Adrenal gland (tissue), 5 donors: ENCODE data around the gene PNPLA8.

Experiments
- POLR2A ChIP-seq, 2 donors: fragments of 450-650 bp; IDR thresholded peaks; one replicate each; pipeline ENCODE4 v1.6.1; 2017; ENCODE audit warnings: antibody characterized with exemption in 2 of 2, mild to moderate bottlenecking in 2 of 2, moderate library complexity in 1 of 2
- TF ChIP-seq, protein P1 (sequence below), 6 experiments: fragments of 450-650 bp in 4 of 6; fragments of 200-600 bp in 2 of 6; sonication (generic) in 1 of 6; IDR thresholded peaks; 1 replicate in 5 of 6; 2 replicates in 1 of 6; pipeline versions ENCODE4 v1.5.1 to v1.8.0; 2016 to 2021; ENCODE audit warnings: antibody characterized with exemption in 6 of 6, mild to moderate bottlenecking in 2 of 6, moderate library complexity in 1 of 6
- donor health status: DM: no; HTN: no; CAD: no.

DNA sequence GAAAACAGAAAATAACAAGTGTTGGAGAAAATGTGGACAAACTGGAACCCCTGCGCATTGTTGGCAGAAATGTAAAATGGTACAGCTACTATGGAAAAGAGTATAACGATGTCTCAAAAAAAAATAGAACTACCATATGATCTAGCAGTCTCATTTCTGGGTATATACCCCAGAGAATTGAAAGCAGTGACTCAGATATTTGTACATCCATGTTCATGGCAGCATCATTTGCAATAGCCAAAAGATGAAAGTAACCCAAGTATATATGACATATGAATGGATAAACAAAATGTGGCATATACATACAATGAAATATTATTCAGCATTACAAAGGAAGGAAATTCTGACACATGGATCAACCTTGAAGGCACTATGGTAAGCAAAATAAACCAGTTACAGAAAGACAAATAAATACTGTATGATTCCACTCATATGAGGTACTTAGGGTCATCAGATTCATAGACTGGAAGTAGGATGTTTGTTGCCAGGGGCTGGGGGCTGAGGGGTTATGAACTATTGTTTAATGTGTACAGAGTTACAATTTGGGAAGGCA lies 74.6 kb downstream of the PNPLA8 start:
- TF ChIP-seq, protein P1, sequence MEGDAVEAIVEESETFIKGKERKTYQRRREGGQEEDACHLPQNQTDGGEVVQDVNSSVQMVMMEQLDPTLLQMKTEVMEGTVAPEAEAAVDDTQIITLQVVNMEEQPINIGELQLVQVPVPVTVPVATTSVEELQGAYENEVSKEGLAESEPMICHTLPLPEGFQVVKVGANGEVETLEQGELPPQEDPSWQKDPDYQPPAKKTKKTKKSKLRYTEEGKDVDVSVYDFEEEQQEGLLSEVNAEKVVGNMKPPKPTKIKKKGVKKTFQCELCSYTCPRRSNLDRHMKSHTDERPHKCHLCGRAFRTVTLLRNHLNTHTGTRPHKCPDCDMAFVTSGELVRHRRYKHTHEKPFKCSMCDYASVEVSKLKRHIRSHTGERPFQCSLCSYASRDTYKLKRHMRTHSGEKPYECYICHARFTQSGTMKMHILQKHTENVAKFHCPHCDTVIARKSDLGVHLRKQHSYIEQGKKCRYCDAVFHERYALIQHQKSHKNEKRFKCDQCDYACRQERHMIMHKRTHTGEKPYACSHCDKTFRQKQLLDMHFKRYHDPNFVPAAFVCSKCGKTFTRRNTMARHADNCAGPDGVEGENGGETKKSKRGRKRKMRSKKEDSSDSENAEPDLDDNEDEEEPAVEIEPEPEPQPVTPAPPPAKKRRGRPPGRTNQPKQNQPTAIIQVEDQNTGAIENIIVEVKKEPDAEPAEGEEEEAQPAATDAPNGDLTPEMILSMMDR (IDR thresholded peaks at IDR 0.05) = no peak
- TF ChIP-seq POLR2A (IDR thresholded peaks at IDR 0.05) = no peak
